Neuronal stem cell (in vitro differentiated cells): ENCODE measurements around the gene SERPINB12.

Source experiments
- DNase-seq: peaks from one replicate; pipeline ENCODE4 v3.0.0-alpha.2; 2013; ENCODE audit warnings: low spot score
- H2AFZ ChIP-seq: one replicate; pipeline ENCODE4 v1.6.1; 2013; ENCODE audit warnings: mild to moderate bottlenecking, low read length, inconsistent platforms
- H2AK5ac ChIP-seq: 2 replicates; pipeline ENCODE4 v1.6.1; 2013; ENCODE audit warnings: low read depth, mild to moderate bottlenecking, inconsistent platforms, low read length, moderate library complexity, mixed read lengths
- H2BK120ac ChIP-seq: 2 replicates; pipeline ENCODE4 v1.6.1; 2013; ENCODE audit warnings: low read depth, mild to moderate bottlenecking, inconsistent platforms, low read length, moderate library complexity, mixed read lengths
- H2BK12ac ChIP-seq: one replicate; pipeline ENCODE4 v1.6.1; 2013; ENCODE audit warnings: low read length, inconsistent platforms
- H2BK15ac ChIP-seq: 2 replicates; pipeline ENCODE4 v1.6.1; 2013; ENCODE audit warnings: mild to moderate bottlenecking, low read length, inconsistent platforms, mixed read lengths
- H2BK5ac ChIP-seq: one replicate; pipeline ENCODE4 v1.6.1; 2013; ENCODE audit warnings: inconsistent platforms, mild to moderate bottlenecking, low read length, moderate library complexity
- H3K14ac ChIP-seq: one replicate; pipeline ENCODE4 v1.6.1; 2013; ENCODE audit warnings: low read length, inconsistent platforms
- H3K18ac ChIP-seq: 2 replicates; pipeline ENCODE4 v1.6.1; 2013; ENCODE audit warnings: low read length, inconsistent platforms
- H3K23ac ChIP-seq: 2 replicates; pipeline ENCODE4 v1.6.1; 2013; ENCODE audit warnings: low read depth, mild to moderate bottlenecking, mixed read lengths, low read length, inconsistent platforms; ENCODE audit not compliant: poor library complexity
- H3K27ac ChIP-seq: replicated peaks from 3 replicates; pipeline ENCODE4 v1.5.1; 2013; ENCODE audit warnings: low read length, inconsistent platforms
- H3K27me3 ChIP-seq, 3 experiments: 2 replicates each; pipeline ENCODE4 v1.6.1; 2013; ENCODE audit warnings: low read length in 3 of 3, mild to moderate bottlenecking in 2 of 3, inconsistent platforms in 1 of 3, low read depth in 1 of 3, mixed read lengths in 1 of 3, moderate library complexity in 1 of 3; ENCODE audit not compliant: control insufficient read depth in 3 of 3, insufficient read depth in 3 of 3
- H3K36me3 ChIP-seq, 2 donors: replicated peaks in 1 of 2; 2 replicates each; pipeline ENCODE4 v1.6.1; 2013; ENCODE audit warnings: low read length in 2 of 2; ENCODE audit not compliant: control insufficient read depth in 2 of 2, insufficient read depth in 2 of 2
- H3K4ac ChIP-seq: 2 replicates; pipeline ENCODE4 v1.6.1; 2013; ENCODE audit warnings: inconsistent platforms, mild to moderate bottlenecking, low read length, moderate library complexity
- H3K4me1 ChIP-seq, 2 donors: 1 replicate in 1 of 2; 2 replicates in 1 of 2; pipeline ENCODE4 v1.6.1; 2013; ENCODE audit warnings: low read length in 2 of 2, low read depth in 1 of 2; ENCODE audit not compliant: control insufficient read depth in 2 of 2, insufficient read depth in 1 of 2
- H3K4me2 ChIP-seq: one replicate; pipeline ENCODE4 v1.6.1; 2013; ENCODE audit warnings: mild to moderate bottlenecking, low read length, inconsistent platforms; ENCODE audit not compliant: insufficient read depth, poor library complexity, severe bottlenecking
- H3K4me3 ChIP-seq, 2 donors: 2 replicates each; pipeline ENCODE4 v1.5.1; 2013; ENCODE audit warnings: low read length in 2 of 2, mild to moderate bottlenecking in 2 of 2, inconsistent platforms in 1 of 2, moderate library complexity in 1 of 2
- H3K79me1 ChIP-seq: one replicate; pipeline ENCODE4 v1.6.1; 2013; ENCODE audit warnings: low read depth, mild to moderate bottlenecking, inconsistent platforms, low read length, moderate library complexity
- H3K9ac ChIP-seq: one replicate; pipeline ENCODE4 v1.6.1; 2013; ENCODE audit warnings: mild to moderate bottlenecking, low read depth, low read length, inconsistent platforms; ENCODE audit not compliant: poor library complexity
- H3K9me3 ChIP-seq, 2 donors: replicated peaks in 1 of 2; 2 replicates each; pipeline versions ENCODE3 to v1.6.1; 2013; ENCODE audit warnings: low read length in 2 of 2, mild to moderate bottlenecking in 2 of 2, inconsistent platforms in 1 of 2, low read depth in 1 of 2, mixed read lengths in 1 of 2, moderate library complexity in 1 of 2; ENCODE audit not compliant: control insufficient read depth in 2 of 2, insufficient read depth in 1 of 2
- H4K8ac ChIP-seq: one replicate; pipeline ENCODE4 v1.6.1; 2013; ENCODE audit warnings: low read depth, mild to moderate bottlenecking, inconsistent platforms, low read length, moderate library complexity
- H4K91ac ChIP-seq: one replicate; pipeline ENCODE4 v1.6.1; 2013; ENCODE audit warnings: low read length, low read depth, mild to moderate bottlenecking, inconsistent platforms; ENCODE audit not compliant: poor library complexity
- WGBS, 2 donors: extraction: QIAGEN DNeasy Blood & Tissue Kit; methylation state at CpG; one replicate each; pipeline ENCODE4 v1.1.7; 2013; ENCODE audit warnings: missing lambda C conversion rate in 2 of 2, mixed read lengths in 1 of 2; ENCODE audit not compliant: insufficient read length in 2 of 2, insufficient replicate concordance in 1 of 2; ENCODE audit errors: extremely low coverage in 2 of 2; 5-methylcytosine and 5-hydroxymethylcytosine counted together

Gene SERPINB12

DNA sequence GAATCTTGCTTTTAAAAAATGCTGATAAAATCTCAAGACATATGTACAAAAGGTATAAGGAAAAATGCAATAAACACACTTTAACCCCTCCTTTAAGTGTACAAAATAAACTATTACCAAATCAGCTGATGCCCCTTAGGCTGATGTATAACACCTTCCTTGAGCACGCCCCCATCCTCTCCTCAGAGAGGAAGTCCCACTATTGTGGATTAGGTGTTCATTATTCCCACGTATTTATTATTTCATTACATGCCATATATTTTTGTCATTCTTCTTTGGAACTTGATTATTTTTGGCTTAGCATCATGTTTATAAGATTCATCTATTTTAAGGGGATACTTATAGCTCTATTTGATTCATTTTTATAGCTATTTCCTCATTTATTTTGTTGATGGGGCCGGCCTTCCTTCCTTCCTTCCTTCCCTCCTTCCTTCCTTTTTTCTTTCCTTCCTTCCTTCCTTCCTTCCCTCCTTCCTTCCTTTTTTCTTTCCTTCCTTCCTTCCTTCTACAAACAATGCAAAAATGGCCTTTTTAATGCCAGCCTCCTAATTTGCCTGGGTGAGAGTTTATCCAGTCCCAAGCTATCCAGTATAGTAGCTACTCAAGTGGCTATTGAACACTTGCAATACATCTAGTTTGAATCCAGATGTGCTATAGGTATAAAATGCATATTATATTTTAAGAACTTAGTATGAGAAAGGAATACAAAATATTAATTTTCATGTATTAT is 49.0 kb downstream of the SERPINB12 start:
- no peak overlapping the region for H2BK5ac ChIP-seq
- H3K23ac ChIP-seq = no peak overlapping the region
- no peak overlapping the region for H3K4ac ChIP-seq
- no peak overlapping the region for H3K4me3 ChIP-seq
- H3K14ac ChIP-seq = no peak overlapping the region
- H3K4me2 ChIP-seq = no peak overlapping the region
- H2BK15ac ChIP-seq = no peak overlapping the region
- H3K4me1 ChIP-seq = no peaks in the 10 kb centered on the region
- H3K36me3 ChIP-seq = no peaks in the 10 kb centered on the region
- no peak overlapping the region for H2BK12ac ChIP-seq
- no peak overlapping the region for H2AK5ac ChIP-seq
- WGBS, 2 donors = no CpG with 5 or more reads among the region's 3 CpGs
- no peaks in the 10 kb centered on the region for H3K79me1 ChIP-seq
- H2AFZ ChIP-seq = no peak overlapping the region
- H4K91ac ChIP-seq = no peak overlapping the region
- H4K8ac ChIP-seq = no peak overlapping the region
- no peak for DNase-seq
- no peak overlapping the region for H3K27ac ChIP-seq
- no peaks in the 10 kb centered on the region for H3K9me3 ChIP-seq
- no peak overlapping the region for H3K18ac ChIP-seq
- H3K9ac ChIP-seq = no peak overlapping the region
- H2BK120ac ChIP-seq = no peak overlapping the region
- peaks cover 0 to 6% (median 0%) of the 10 kb centered on the region in 3 experiments for H3K27me3 ChIP-seq

DNA sequence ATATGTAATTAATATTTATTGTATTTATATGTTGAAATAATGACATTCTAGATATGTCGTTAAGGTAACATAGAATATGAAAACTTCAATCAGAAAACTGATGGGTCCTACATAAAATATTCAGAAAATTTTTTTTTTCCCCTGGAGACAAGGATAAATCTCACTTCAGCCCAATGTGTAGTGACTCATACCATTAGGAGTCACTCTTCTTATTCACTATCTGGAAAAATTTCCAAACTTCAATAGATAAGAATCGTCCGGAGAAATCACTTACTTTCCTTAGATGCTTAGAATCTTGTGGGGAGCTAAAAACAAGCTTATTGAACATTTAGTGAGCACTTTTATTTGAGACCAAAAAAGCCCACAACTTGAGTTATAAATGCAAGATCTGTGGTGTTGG is 49.6 kb downstream of the SERPINB12 start:
- Histone ChIP-seq H2AFZ (no peak overlapping the region), H3K9ac (no peak overlapping the region), H3K4ac (no peak overlapping the region), H3K4me2 (no peak overlapping the region), H4K91ac (no peak overlapping the region), H3K23ac (no peak overlapping the region), H2BK12ac (no peak overlapping the region), H2BK5ac (no peak overlapping the region), H3K18ac (no peak overlapping the region), H2BK15ac (no peak overlapping the region), H3K27me3 (peaks cover 0 to 6% (median 0%) of the 10 kb centered on the region in 3 experiments), H2AK5ac (no peak overlapping the region), H3K9me3 (no peaks in the 10 kb centered on the region), H3K14ac (no peak overlapping the region), H3K27ac (no peak overlapping the region), H3K36me3 (no peaks in the 10 kb centered on the region), H3K4me3 (no peak overlapping the region), H3K79me1 (no peaks in the 10 kb centered on the region), H3K4me1 (no peaks in the 10 kb centered on the region), H4K8ac (no peak overlapping the region), H2BK120ac (no peak overlapping the region)
- WGBS, 2 donors = no CpG with 5 or more reads among the region's 3 CpGs
- DNase-seq = no peak

DNA sequence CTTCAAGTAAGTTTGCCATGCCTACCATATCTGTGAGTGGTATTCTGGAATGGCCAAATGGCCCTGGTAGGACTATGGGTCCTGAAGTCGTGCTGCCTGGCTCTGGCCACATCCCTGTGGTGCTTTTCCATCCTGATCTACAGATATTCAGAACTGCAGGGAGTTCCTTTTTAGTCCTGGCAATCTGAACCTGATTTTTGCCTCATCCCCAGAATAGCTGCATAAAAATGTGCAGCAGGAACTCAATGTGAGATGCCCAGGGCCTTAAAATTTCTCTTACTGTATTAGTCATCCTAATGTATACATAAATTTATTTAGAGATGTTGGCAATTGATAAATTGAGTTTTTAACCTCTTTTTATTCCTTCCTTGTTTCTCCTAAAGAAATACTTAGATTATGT is 50.3 kb downstream of the SERPINB12 start:
- no peak overlapping the region for H2BK12ac ChIP-seq
- no peaks in the 10 kb centered on the region for H3K36me3 ChIP-seq
- no peaks in the 10 kb centered on the region for H3K79me1 ChIP-seq
- no peak overlapping the region for H4K91ac ChIP-seq
- H3K4me3 ChIP-seq = no peak overlapping the region
- no peak overlapping the region for H3K18ac ChIP-seq
- no peak overlapping the region for H3K9ac ChIP-seq
- H2BK5ac ChIP-seq = no peak overlapping the region
- no peak overlapping the region for H3K23ac ChIP-seq
- H3K4me2 ChIP-seq = no peak overlapping the region
- no peak overlapping the region for H3K14ac ChIP-seq
- H3K4ac ChIP-seq = no peak overlapping the region
- no peak overlapping the region for H4K8ac ChIP-seq
- no CpG with 5 or more reads among the region's 1 CpG for WGBS, 2 donors
- peaks cover 0 to 6% (median 0%) of the 10 kb centered on the region in 3 experiments for H3K27me3 ChIP-seq
- no peak overlapping the region for H3K27ac ChIP-seq
- H3K9me3 ChIP-seq = no peaks in the 10 kb centered on the region
- no peak for DNase-seq
- no peak overlapping the region for H2AK5ac ChIP-seq
- no peaks in the 10 kb centered on the region for H3K4me1 ChIP-seq
- H2BK120ac ChIP-seq = no peak overlapping the region
- no peak overlapping the region for H2BK15ac ChIP-seq
- no peak overlapping the region for H2AFZ ChIP-seq

DNA sequence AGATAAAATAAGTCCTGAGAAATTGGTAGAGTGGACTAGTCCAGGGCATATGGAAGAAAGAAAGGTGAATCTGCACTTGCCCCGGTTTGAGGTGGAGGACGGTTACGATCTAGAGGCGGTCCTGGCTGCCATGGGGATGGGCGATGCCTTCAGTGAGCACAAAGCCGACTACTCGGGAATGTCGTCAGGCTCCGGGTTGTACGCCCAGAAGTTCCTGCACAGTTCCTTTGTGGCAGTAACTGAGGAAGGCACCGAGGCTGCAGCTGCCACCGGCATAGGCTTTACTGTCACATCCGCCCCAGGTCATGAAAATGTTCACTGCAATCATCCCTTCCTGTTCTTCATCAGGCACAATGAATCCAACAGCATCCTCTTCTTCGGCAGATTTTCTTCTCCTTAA is 54.8 kb downstream of the SERPINB12 start:
- Histone ChIP-seq H2BK120ac (no peak overlapping the region), H3K23ac (no peak overlapping the region), H3K4ac (no peak overlapping the region), H2AK5ac (no peak overlapping the region), H3K27ac (no peak overlapping the region), H2BK12ac (no peak overlapping the region), H3K79me1 (no peaks in the 10 kb centered on the region), H3K9me3 (no peaks in the 10 kb centered on the region), H3K27me3 (no peaks in the 10 kb centered on the region), H3K36me3 (no peaks in the 10 kb centered on the region), H4K91ac (no peak overlapping the region), H3K14ac (no peak overlapping the region), H3K9ac (no peak overlapping the region), H3K18ac (no peak overlapping the region), H2BK15ac (no peak overlapping the region), H3K4me2 (no peak overlapping the region), H3K4me3 (no peak overlapping the region), H2BK5ac (no peak overlapping the region), H3K4me1 (no peaks in the 10 kb centered on the region), H4K8ac (no peak overlapping the region), H2AFZ (no peak overlapping the region)
- DNase-seq = no peak
- no CpG with 5 or more reads among the region's 14 CpGs for WGBS, 2 donors
